SW 1271 (cell line): ENCODE data around the gene PFKM.

Experiments used
- DNase-seq, 2 experiments: peaks; one replicate each; lab custom pipeline; 2025; lab: John Stamatoyannopoulos, UW

Gene PFKM

DNA sequence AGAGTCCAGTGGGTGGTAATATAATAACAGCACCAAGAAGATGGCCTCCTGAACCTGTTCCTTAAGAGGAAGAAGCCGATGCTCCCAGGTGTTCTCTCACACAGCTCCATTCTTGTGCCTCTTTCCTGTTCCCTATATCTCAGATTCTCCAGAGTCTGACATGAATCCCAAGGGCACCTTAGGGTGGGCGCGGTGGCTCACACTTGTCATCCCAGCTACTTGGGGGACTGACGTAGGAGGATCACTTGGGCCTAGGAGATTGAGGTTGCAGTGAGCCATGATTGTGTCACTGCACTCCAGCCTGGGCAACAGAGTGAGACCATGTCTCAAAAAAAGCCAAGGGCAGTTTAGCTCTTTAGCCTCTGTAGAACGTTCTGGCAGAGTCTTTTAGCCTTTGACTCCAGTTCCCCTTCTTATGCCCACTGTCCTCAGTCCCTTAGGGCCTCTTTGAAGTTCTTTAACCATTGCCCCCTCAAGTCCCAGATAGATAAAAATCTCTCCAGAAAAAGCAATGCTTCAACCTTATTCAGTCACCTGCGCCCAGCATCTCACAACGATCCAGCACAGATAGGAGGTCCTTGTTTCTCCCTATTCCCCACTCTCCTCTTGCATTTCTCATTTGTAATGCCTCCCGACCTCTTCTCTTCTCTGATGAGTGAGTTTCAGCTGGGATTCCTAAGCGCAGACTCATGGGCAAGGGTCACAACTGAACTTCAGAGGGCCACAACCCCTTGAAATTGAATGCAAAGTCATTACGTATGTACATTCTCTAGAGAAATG, 68.9 kb downstream of the PFKM start:
- no peak for DNase-seq

DNA sequence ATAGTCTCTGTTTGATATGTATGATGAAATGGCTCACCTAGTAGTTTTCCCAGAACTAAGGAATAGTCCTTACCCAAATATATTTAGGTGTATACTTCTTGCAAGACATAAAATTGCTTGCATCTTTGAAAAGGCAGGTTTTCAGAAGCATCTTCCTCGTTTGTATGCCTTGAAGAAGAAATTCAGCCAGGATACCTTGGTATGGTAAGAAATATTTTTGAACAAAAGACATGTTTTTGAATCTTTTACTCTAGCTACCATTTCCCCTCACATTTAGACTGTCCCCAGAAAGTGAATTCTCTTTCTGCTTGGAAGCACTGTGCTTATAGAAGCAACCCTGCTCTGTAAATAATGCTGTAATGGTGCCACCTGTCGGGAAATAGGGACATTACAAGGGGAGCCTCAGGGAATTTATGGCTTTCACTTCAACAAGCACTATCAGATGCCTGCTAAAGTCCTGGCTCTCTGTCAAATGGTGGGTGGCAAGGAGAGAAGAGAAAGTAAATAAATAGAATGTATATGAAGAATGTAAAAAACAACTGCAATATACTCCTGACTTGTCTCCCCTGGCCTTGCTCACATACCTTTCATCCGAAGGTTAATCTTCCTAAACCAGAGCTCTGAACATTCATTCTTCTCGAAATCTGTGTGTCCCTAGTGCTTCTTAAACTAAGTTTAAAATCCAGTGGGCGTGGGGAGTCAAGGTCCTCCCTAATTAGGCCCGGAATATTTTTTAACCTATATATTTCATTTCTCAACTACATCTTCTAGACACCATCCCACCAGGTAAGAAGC, 70.4 kb downstream of the PFKM start:
- DNase-seq = peak in 1 of 2 experiments; percentile 73

DNA sequence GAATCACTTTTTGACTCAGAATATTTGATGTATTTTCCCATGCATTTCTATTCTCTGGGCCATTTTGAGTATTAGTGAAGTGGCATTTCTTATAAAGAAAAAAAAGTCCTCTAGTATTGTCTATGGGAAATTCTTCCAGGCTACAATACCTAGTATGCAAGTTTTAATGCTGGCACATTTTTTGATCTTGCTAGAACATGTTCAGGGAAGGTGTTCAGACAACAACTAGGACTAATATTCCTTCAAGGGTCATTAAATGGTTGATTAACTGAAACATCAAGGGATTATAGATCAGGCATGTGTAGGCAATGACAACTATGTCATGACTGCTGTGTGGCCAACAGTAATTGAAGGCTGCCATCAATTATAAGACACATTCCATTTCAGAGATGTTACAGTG, 71.9 kb downstream of the PFKM start:
- no peak for DNase-seq

DNA sequence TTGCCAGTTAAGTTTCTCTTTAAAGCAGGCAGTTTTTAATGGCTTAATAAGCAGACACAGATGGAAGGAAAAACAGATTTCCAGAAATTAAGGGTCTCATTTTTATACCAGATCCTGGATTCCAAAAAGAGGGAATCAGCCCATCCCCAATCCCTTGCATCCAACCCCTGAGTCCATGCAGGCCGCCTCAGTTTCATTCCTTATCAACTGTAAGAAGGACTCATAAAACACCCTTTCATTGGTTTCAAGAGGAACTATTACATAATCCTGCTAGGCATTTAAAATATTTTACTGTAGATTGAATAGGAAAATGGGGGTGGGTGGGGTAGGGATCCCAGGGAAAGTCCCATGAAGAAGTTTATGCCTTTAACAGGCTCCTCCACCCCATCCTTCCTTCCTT, 73.7 kb downstream of the PFKM start:
- DNase-seq = no peak

DNA sequence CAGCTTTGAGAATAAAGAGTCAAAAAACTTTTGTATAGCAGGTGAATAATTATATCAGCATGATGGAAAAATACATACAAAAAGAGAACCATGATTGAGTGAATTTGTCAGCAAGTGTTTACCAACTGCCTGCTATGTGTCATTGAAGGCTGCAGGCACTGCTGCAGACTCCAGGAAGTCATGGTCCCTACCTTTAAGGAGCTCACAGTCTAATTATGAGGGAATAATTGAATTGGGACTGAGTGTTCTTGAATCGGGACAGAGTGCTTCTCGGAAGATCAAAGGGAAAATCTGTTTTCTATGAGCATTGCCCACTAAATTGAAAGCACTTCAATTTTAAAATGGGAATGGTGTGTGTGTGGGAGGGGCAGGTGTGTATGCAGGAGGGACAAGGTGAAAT, 74.5 kb downstream of the PFKM start:
- no peak for DNase-seq

DNA sequence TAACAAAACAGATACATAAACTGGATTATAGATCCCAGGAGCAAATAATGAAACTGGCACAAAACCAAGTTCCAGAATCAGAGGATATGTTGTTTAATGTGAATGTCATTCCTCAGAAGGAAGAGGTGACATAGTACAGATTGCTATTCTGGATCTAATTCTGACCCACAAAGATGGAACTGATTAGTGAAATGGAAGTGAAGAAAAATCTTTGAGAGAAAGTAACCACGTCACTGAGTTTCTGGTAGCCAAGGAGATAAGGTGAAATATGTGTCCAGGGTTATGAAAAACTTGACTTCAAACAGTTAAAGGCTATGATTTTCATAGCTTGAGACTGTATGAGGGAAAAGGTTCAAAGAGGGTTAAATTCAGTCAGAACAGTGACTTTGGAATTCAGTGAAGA, 75.6 kb downstream of the PFKM start:
- no peak for DNase-seq
